ENCODE results near the gene HADHA.

DNA sequence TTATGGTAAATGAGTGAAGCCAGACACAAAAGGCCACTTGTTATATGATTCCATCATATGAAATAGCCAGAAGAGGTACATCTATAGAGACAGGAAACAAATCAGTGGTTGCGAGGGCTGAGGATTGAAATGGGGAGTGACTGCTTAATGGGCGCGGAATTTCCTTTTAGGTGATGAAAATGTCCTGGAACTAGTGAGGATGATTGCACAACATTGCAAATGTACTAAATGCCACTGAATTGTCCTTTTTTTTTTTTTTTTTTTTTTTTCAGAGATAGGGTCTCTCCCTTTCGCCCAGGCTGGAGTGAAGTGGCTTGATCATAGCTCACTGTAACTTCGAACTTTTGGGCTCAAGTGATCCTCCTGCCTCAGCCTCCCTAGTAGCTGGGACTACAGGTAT lies 86.9 kb downstream of the HADHA start:
- TF ChIP-seq CTCF (IDR thresholded peaks at IDR 0.05; ENCODE audit: poor library complexity, severe bottlenecking) (no peak), POLR2AphosphoS5 (IDR thresholded peaks at IDR 0.05) (no peak), EZH2 (IDR thresholded peaks at IDR 0.05; ENCODE audit: borderline replicate concordance, insufficient read depth, low read length, poor library complexity, severe bottlenecking) (no peak), EP300 (conservative IDR thresholded peaks at IDR 0.05; ENCODE audit: poor library complexity, severe bottlenecking) (no peak), TAF1 (IDR thresholded peaks at IDR 0.05; ENCODE audit: low read depth) (no peak), SMC3 (conservative IDR thresholded peaks at IDR 0.05; ENCODE audit: poor library complexity) (no peak), RAD21 (conservative IDR thresholded peaks at IDR 0.05) (no peak)
- TF ChIP-seq, protein P1, sequence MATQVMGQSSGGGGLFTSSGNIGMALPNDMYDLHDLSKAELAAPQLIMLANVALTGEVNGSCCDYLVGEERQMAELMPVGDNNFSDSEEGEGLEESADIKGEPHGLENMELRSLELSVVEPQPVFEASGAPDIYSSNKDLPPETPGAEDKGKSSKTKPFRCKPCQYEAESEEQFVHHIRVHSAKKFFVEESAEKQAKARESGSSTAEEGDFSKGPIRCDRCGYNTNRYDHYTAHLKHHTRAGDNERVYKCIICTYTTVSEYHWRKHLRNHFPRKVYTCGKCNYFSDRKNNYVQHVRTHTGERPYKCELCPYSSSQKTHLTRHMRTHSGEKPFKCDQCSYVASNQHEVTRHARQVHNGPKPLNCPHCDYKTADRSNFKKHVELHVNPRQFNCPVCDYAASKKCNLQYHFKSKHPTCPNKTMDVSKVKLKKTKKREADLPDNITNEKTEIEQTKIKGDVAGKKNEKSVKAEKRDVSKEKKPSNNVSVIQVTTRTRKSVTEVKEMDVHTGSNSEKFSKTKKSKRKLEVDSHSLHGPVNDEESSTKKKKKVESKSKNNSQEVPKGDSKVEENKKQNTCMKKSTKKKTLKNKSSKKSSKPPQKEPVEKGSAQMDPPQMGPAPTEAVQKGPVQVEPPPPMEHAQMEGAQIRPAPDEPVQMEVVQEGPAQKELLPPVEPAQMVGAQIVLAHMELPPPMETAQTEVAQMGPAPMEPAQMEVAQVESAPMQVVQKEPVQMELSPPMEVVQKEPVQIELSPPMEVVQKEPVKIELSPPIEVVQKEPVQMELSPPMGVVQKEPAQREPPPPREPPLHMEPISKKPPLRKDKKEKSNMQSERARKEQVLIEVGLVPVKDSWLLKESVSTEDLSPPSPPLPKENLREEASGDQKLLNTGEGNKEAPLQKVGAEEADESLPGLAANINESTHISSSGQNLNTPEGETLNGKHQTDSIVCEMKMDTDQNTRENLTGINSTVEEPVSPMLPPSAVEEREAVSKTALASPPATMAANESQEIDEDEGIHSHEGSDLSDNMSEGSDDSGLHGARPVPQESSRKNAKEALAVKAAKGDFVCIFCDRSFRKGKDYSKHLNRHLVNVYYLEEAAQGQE (IDR thresholded peaks at IDR 0.05; ENCODE audit: borderline replicate concordance), result no peak

Measured in neural cell (in vitro differentiated cells).